Aorta (tissue), 5 donors: ENCODE results near the gene DCAF4. TPM values are rescaled to one million over a fixed set of nuclear protein-coding genes. Genes with fewer than 3 reads are reported as not detected.
A peak's percentile ranks its signal among the peaks of the same experiment; 100 is the strongest.

Source experiments
- ATAC-seq: fragments of 200-7000 bp; cut with Tn5 transposase; one replicate; pipeline ENCODE4 v1.9.1; 2022; ENCODE audit warnings: moderate library complexity; ENCODE audit not compliant: low FRiP score
- DNase-seq, 2 donors: peaks; one replicate each; pipeline ENCODE4 v3.0.0-alpha.2; 2020
- H3K27ac ChIP-seq, 2 donors: one replicate each; pipeline ENCODE4 v1.5.1; 2013; ENCODE audit warnings: low read length in 2 of 2, mild to moderate bottlenecking in 2 of 2, moderate library complexity in 2 of 2, control low read depth in 1 of 2, inconsistent platforms in 1 of 2, low read depth in 1 of 2
- H3K27me3 ChIP-seq, 2 donors: one replicate each; pipeline ENCODE4 v1.6.1; 2013; ENCODE audit warnings: control low read depth in 1 of 2, low read length in 1 of 2, mild to moderate bottlenecking in 1 of 2, moderate library complexity in 1 of 2; ENCODE audit not compliant: insufficient read depth in 2 of 2, control insufficient read depth in 1 of 2
- H3K36me3 ChIP-seq, 2 donors: one replicate each; pipeline ENCODE4 v1.6.1; 2013; ENCODE audit warnings: control low read depth in 1 of 2, low read length in 1 of 2, mild to moderate bottlenecking in 1 of 2; ENCODE audit not compliant: insufficient read depth in 2 of 2, control insufficient read depth in 1 of 2
- H3K4me1 ChIP-seq, 2 donors: one replicate each; pipeline ENCODE4 v1.6.1; 2013; ENCODE audit warnings: low read length in 2 of 2, control low read depth in 1 of 2, mild to moderate bottlenecking in 1 of 2, moderate library complexity in 1 of 2; ENCODE audit not compliant: insufficient read depth in 2 of 2, control insufficient read depth in 1 of 2
- H3K4me3 ChIP-seq, 2 donors: one replicate each; pipeline ENCODE4 v1.5.1; 2013; ENCODE audit warnings: low read length in 2 of 2, control low read depth in 1 of 2, mild to moderate bottlenecking in 1 of 2
- H3K9me3 ChIP-seq: one replicate; pipeline ENCODE4 v1.6.1; 2013; ENCODE audit warnings: mild to moderate bottlenecking, low read length; ENCODE audit not compliant: control insufficient read depth
- WGBS, 2 donors: extraction: QIAGEN DNeasy Blood & Tissue Kit; methylation state at CpG; one replicate each; pipeline ENCODE4 v1.1.7; 2013; 5-methylcytosine and 5-hydroxymethylcytosine counted together
- intact Hi-C, 2 donors: fragments of 100-400 bp; cut with DNase I; formaldehyde crosslinking; loops; one replicate each; pipeline versions ENCODE4 v1.14.2 to v1.15.0; 2022
- polyA plus RNA-seq, 2 donors: library from polyadenylated mRNA; stranded (reverse); fragments of 200-250 nt; gene quantifications; one replicate each; pipeline ENCODE4 v1.2.3, GENCODE V29; 2013
- total RNA-seq, 2 donors: library from RNA; stranded (reverse); fragmentation: NEBNext Ultra II Directional; extraction: Animal tissue kit (Norgen Biotek cat#: 25700); gene quantifications; one replicate each; pipeline ENCODE4 v1.2.1, GENCODE V29; 2021
- donor health status: healthy with polysubstance abuse.
- donor health status: Bipolar disorder and iron deficiency.
- donor health status: DM: no; HTN: no; CAD: no.
- donor health status: DM: no; HTN: no; CAD: no.
- donor health status: DM: yes; HTN: yes; CAD: no.

Gene DCAF4
- total and polyA plus RNA-seq, 4 donors: 4.6 to 15.7 (median 9.3) TPM

DNA sequence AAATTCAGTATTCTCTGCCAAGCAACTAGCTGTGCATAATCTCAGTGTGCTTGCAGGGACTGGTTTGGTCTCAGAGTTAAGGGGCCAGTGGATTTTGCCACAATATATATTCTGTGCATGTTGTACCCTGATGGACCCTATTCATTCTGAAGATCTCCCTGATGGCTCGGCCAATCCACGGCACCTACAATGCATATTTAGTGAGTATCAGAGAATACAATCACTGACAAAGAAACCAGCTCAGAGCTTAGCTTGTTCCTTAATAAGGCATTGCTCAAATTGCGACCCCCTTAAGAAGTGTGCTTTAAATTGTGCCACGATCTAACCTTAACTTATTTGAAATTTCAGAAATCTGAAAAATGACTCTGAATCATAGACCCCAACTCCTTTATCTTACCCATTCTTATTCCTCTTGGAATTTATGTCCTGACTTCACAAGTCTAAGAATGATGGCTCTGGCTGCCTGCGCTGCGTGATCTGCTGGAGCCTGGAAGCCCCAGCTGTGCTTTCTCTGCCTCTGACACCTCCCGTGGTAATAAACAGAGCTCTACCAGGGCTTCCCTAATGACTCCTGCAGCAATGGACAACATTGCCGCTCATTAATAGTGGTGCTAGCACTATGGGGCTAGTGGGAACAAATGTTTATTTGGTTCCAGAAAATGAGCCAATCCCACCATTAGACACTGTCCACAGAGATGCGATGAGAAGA lies 9.0 kb upstream of the DCAF4 start:
- WGBS, 2 donors: 68 to 69% methylated on average over 9 of the region's 9 CpGs
- intact Hi-C loops: no loop called here
- Histone ChIP-seq H3K27me3 (no peaks in the 10 kb centered on the region), H3K36me3 (no peaks in the 10 kb centered on the region), H3K4me3 (no peak overlapping the region), H3K4me1 (peaks cover 4 to 8% of the 10 kb centered on the region in 2 donors), H3K27ac (peak overlapping the region; percentile 40 to 59), H3K9me3 (no peaks in the 10 kb centered on the region)
- no peak for DNase-seq
- no peak for ATAC-seq

DNA sequence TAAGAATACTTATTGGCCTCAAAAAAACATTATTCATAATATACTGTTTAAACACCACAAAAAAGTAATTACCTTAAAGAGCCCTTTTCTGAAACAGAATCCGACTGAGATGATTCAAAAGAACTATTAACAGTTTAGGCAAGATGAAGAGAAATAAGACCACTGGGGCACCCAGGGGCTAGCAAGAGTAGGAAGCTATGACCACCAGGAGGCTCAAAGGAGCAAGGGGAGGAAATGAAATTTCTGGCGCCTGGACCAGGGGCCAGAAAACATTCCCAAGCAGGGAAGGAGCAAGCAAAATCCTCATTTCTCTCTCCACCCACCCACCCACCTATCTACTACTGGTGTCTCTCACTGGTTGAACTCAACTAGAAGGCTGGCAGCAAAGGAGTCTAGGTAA lies 6.3 kb upstream of the DCAF4 start:
- no peak for DNase-seq
- Histone ChIP-seq H3K4me1 (peaks cover 4 to 8% of the 10 kb centered on the region in 2 donors), H3K36me3 (no peaks in the 10 kb centered on the region), H3K27ac (no peak overlapping the region), H3K9me3 (no peaks in the 10 kb centered on the region), H3K27me3 (no peaks in the 10 kb centered on the region), H3K4me3 (no peak overlapping the region)
- 94 to 97% methylated on average over 2 of the region's 2 CpGs for WGBS, 2 donors
- intact Hi-C loops: no loop called here
- no peak for ATAC-seq

DNA sequence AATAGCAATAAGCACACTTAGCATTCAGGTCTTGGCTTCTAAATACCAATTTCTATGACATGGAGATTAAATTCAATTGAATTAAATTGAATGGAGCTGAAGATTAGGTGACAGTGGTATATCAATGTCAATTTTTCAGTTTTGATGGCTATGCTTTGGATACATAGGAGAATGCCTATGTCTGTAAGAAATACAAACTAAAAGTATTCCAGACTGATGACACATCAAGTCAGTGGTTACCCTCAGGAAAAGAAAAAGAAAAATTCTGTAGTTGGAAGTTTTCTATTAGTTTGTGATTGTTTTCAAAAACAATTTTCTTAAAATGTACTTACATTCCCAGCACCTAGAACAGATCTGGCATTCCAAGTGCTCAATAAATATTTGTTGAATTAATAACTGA lies 4.9 kb upstream of the DCAF4 start:
- Histone ChIP-seq H3K27ac (no peak overlapping the region), H3K4me3 (no peak overlapping the region), H3K4me1 (peaks cover 3 to 4% of the 10 kb centered on the region in 2 donors), H3K36me3 (no peaks in the 10 kb centered on the region), H3K27me3 (no peaks in the 10 kb centered on the region), H3K9me3 (no peaks in the 10 kb centered on the region)
- no peak for DNase-seq
- intact Hi-C loops: no loop called here
- no peak for ATAC-seq

DNA sequence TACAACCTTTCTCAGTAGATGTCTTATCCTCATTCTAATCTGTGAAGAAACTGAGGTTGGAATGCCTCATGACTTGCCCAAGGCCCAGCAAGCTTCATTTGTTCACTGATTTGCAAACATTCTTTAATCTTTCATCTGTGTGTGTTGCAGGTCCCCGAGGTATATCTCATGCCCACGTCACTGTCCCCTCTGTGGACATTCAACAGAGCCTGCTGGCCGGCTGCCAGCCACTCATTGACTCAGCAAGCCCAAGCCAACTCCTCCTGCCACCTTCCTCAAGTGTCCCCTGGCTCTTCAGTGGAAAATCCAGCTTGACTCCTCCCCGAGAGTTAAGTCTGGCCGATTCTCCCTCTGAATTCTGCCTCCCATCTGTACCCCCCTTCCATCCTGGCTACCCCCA lies 1.9 kb upstream of the DCAF4 start:
- WGBS, 2 donors: 51% methylated on average over 5 of the region's 5 CpGs
- DNase-seq: no peak
- ATAC-seq: no peak
- no peaks in the 10 kb centered on the region for H3K4me1 ChIP-seq
- no peak overlapping the region for H3K27ac ChIP-seq
- H3K4me3 ChIP-seq: no peak overlapping the region
- no peaks in the 10 kb centered on the region for H3K9me3 ChIP-seq
- no peaks in the 10 kb centered on the region for H3K27me3 ChIP-seq
- intact Hi-C loops: no loop called here
- no peaks in the 10 kb centered on the region for H3K36me3 ChIP-seq

DNA sequence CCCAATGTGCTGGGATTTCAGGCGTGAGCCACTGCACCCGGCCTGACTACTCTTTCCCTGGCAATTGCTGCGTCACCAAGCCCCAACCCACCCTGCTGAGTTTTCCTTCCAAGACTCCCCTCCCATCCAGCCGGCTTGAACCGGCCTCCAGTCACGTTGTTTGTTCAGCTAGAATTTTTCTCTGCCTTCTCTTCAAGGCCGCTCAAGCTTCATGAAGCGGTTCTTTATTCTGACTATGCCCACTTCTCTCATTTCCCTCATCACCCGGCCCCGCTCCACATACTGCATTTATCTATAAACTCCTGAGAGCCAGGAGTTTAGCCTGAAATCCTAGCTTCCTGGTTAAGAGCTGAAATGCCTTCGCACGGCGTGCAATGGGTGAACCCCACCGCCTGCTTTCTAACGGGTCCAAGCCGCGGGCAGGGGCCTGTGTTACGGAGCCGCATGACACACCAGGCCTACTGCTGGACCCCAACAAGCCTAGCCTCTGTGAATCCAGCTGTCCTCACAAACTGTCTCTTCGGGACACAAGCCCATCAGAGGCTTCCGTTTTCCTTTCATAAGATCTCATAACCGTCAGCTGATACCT lies 999 bp upstream of the DCAF4 start:
- 86 to 90% methylated on average over 22 of the region's 22 CpGs for WGBS, 2 donors
- H3K27me3 ChIP-seq: no peaks in the 10 kb centered on the region
- no peak for ATAC-seq
- no peaks in the 10 kb centered on the region for H3K9me3 ChIP-seq
- DNase-seq: no peak
- no peaks in the 10 kb centered on the region for H3K4me1 ChIP-seq
- H3K36me3 ChIP-seq: no peaks in the 10 kb centered on the region
- intact Hi-C loops: no loop called here
- H3K27ac ChIP-seq: no peak overlapping the region
- H3K4me3 ChIP-seq: no peak overlapping the region

DNA sequence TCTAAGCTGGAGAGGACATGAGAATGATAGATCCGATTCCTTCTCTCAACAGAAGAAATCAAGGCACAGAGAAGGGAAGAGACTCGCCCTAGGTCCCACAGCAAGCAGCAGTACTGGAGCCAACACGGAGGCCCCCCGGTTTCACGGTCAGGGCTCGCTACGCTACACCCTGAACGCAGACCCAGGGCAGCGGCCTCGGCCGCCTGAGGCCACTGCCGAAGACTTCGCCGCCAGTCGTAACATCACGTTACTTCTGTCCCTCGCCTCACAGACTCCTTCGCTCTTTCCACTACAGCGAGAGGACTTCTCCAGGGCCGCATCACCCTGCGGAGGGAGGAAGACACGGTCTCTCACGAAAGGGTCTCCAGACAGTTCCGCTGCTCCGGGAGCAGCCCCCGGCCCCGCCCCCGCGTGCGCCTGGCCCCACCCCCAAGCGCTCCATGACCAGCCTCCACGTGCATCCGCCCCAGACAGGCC lies 411 bp upstream of the DCAF4 start:
- Histone ChIP-seq H3K36me3 (no peaks in the 10 kb centered on the region), H3K27me3 (no peaks in the 10 kb centered on the region), H3K27ac (no peak overlapping the region), H3K4me1 (no peaks in the 10 kb centered on the region), H3K9me3 (no peaks in the 10 kb centered on the region), H3K4me3 (peak overlapping the region in 1 of 2 donors; percentile 2)
- intact Hi-C loops: no loop called here
- ATAC-seq: peak; percentile 60
- DNase-seq: no peak
- 4 to 6% methylated on average over 30 to 33 of the region's 33 CpGs for WGBS, 2 donors

DNA sequence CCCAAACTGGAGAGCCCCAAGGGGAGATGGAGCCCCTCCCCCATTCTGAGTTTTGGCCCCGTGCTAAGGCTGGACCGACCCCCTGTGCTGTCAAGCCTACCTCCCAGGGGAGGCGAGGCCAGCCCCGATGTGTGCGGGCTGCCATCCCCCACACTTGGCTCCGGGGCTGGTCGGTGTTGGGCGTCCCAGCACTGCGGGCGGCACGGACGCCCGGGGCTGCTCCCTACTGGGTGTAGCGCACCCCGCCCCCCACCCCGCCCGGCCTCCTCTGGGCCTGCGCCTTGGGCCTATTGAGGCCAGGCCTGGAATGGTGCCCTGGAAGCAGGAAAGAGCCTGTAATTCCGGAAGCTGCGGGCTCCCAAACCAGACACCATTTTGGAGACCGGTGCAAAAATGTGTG lies 2.6 kb downstream of the DCAF4 start:
- ATAC-seq (no peak), DNase-seq (no peak)
- Histone ChIP-seq H3K9me3 (no peaks in the 10 kb centered on the region), H3K27me3 (no peaks in the 10 kb centered on the region), H3K36me3 (no peaks in the 10 kb centered on the region), H3K27ac (no peak overlapping the region), H3K4me1 (no peaks in the 10 kb centered on the region), H3K4me3 (no peak overlapping the region)
- 87 to 92% methylated on average over 17 to 21 of the region's 21 CpGs for WGBS, 2 donors
- intact Hi-C loops: no loop called here

DNA sequence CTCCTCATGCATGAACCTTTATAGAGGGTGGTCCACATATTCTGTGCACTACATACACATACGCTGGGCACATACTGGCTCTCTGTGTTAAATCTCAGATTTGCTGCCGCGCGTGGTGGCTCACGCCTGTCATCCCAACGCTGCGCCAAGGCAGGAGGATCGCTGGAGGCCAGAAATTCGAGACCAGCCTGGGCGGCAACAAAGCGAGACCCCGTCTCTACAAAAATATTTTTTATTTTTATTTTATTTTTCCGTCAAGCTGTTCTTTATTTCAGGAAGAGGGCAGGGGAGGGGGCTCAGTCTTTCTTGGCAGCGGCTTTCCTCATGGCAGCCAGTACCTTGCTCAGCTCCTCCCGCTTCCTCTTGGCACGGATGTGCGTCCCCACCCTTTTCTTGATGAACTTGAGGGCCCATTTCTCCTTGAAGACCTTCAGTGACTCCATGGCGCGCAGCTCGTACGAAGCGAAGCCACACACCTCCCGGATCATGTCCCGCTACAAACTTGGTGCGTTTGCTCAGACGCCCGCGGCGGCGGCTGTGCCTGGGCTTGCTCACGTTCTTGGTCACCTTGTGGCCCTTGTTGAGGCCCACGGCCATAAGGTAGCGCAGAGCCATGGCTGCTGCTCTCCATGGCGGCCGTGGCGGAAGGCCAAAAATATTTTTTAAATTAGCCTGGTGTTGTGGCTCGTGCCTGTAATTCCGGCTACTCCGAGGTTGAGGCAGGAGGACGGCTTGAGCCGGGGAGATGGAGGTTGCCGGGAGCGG lies 3.2 kb downstream of the DCAF4 start:
- Histone ChIP-seq H3K9me3 (no peaks in the 10 kb centered on the region), H3K27ac (no peak overlapping the region), H3K4me1 (no peaks in the 10 kb centered on the region), H3K36me3 (no peaks in the 10 kb centered on the region), H3K27me3 (no peaks in the 10 kb centered on the region), H3K4me3 (no peak overlapping the region)
- 95 to 96% methylated on average over 43 of the region's 43 CpGs for WGBS, 2 donors
- intact Hi-C loops: no loop called here
- ATAC-seq: no peak
- DNase-seq: no peak
